Mononuclear cell (primary cell): Measurements from ENCODE around the gene PARD3B. TPM values are rescaled to one million over a fixed set of nuclear protein-coding genes. Genes with fewer than 3 reads are reported as not detected.
"Not testable (repeated sequence)": the region's sequence is repeated elsewhere in the genome, so short reads cannot be mapped to it uniquely, and the experiment has no call there.

Source experiments
- H3K27me3 ChIP-seq: 2 replicates; pipeline ENCODE4 v1.6.0; 2011; ENCODE audit warnings: low read length, control low read depth; ENCODE audit not compliant: insufficient read depth
- H3K4me1 ChIP-seq: 2 replicates; pipeline ENCODE4 v1.5.1; 2011; ENCODE audit warnings: mild to moderate bottlenecking, low read length, control low read depth; ENCODE audit not compliant: insufficient read depth
- H3K4me3 ChIP-seq: 2 replicates; pipeline ENCODE4 v1.5.1; 2011; ENCODE audit warnings: mild to moderate bottlenecking, low read length, moderate library complexity
- H3K9me3 ChIP-seq: 2 replicates; pipeline ENCODE4 v1.5.1; 2011; ENCODE audit warnings: low read depth, mild to moderate bottlenecking, control low read depth, low read length
- total RNA-seq: library from RNA; depleted of rRNA; stranded (reverse); fragments of >200 nt; gene quantifications from one replicate; pipeline ENCODE4 v1.2.3, GENCODE V29; 2012

PARD3B gene
- total RNA-seq, 1 donor, result 0.94 TPM

DNA sequence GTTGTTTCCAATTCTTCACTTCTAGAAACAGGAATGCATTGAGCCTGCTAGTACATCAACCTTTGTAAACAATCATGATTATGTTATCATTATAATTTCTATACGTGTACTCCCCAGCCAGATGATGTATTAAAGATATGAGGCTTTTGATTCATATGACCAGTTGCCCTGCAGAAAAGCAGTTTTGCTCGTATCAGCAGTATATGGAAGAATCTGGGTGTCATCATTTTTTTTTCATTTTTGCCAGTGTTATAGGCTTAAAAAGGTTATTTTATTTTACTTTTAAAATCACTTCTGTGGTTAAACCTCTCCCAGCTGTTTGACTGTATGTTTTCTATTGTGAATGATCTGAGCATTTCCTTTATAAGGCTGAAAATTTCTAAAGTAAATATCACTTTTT, 665.2 kb downstream of the PARD3B start:
- no peaks in the 10 kb centered on the region for H3K4me1 ChIP-seq
- H3K4me3 ChIP-seq, result no peak overlapping the region
- no peaks in the 10 kb centered on the region for H3K9me3 ChIP-seq
- no peaks in the 10 kb centered on the region for H3K27me3 ChIP-seq

DNA sequence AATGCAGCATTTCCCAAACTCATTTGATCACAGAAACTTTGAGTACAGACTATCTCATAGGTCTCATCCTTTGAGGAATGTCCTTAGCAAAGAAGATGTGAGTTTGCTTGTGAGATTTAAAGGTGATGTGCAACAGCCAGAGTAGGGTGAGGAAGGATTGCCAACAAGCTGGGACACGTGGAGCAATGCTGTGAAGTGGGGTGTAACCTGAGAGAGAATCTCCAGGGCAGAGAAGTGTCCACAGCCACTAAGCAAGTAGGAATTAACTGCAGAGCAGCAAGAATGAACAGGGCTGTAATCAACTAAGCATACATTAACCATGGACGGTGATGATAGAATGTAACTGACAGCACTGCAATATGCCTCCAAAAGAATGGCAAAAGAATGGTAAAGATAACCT, 667.1 kb downstream of the PARD3B start:
- Histone ChIP-seq H3K9me3 (no peaks in the 10 kb centered on the region), H3K27me3 (no peaks in the 10 kb centered on the region), H3K4me3 (no peak overlapping the region), H3K4me1 (no peaks in the 10 kb centered on the region)

DNA sequence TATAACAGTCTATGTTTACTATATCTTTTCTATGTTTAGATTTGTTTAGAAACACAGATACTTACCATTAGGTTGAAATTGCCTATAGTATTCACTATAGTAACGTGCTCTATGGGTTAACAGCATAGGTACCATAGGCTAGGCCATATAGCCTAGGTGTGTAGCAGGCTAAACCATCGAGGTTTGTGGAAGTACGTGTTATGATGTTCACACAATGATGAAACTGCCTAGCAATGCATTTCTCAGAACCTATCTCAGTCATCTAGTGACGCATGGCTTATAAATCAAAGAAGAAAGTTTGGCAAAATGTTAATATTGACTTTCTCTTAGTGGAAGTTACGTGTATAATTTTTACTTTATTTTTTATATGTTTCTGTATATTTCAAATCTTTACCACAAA, 670.8 kb downstream of the PARD3B start:
- H3K4me3 ChIP-seq, result no peak overlapping the region
- no peaks in the 10 kb centered on the region for H3K4me1 ChIP-seq
- no peaks in the 10 kb centered on the region for H3K9me3 ChIP-seq
- H3K27me3 ChIP-seq, result no peaks in the 10 kb centered on the region

DNA sequence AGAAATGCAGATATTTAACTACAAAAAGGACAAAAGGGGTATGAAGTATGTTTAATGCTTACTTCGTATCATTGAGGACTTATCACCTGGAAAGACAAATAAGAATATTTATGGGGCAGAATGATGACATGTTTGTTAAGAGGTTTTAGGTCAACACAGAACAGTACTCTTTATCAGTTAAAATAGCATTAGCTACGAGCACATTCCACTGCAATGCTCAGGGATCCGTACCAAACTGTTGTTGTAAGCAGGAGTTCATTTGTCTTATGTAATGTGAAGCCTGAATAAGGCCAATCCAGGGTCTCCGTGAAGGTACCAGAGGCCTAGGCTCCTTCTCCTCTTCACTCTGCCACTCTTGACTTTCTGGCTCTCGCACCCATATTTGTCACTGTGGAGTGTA, 671.3 kb downstream of the PARD3B start:
- Histone ChIP-seq H3K9me3 (no peaks in the 10 kb centered on the region), H3K4me1 (no peaks in the 10 kb centered on the region), H3K4me3 (no peak overlapping the region), H3K27me3 (no peaks in the 10 kb centered on the region)

DNA sequence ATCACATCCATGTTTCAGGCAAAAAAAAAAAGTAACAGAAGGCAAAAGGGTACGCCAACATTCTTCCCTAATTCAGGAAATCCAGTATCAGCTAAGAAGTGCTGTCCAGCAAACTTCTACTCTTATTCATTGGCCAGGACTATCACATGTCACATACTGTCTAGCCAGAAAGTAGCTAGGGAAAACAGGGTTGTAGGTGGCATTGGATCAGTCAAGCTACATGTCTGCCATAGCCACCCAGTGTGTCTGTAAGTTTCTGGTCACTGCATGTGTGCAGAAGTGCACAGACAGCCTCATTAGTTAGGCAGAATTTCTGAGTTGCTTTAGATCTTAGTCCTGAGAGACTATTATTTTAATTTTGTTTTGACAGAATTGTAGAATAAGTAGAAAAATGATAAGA, 671.7 kb downstream of the PARD3B start:
- H3K4me1 ChIP-seq, result no peaks in the 10 kb centered on the region
- H3K27me3 ChIP-seq, result no peaks in the 10 kb centered on the region
- no peaks in the 10 kb centered on the region for H3K9me3 ChIP-seq
- no peak overlapping the region for H3K4me3 ChIP-seq

DNA sequence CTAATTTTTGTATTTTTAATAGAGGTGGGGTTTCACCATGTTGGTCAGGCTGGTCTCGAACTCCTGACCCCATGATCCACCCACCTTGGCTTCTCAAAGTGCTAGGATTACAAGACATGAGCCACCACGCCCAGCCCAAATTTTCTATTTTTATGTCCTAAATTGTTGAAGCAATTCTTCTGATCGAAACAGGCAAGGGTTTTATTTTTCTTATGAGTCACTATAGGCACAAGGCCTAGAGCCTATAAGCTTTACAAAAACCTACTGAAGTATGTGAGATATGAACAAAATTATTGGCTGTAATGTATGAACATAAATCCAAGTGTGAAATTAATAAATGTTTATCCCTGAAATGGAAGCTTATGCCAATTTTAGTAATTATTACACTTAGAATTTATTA, 672.8 kb downstream of the PARD3B start:
- Histone ChIP-seq H3K4me3 (no peak overlapping the region), H3K27me3 (no peaks in the 10 kb centered on the region), H3K4me1 (no peaks in the 10 kb centered on the region), H3K9me3 (no peaks in the 10 kb centered on the region)

DNA sequence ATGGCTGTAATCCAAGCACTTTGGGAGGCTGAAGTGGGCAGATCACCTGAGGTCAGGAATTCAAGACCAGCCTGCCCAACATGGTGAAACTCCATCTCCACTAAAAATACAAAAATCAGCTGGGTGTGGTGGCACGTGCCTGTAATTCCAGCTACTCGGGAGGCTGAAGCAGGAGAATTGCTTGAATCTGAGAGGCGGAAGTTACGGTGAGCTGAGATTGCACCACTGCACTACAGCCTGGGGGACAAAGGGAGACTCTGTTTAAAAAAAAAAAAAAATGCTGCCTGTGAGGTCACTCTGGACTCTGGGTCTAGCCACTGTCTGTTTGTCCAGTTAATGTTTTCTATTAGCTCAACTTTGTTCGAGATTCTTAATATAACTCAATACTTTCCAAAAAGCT, 673.5 kb downstream of the PARD3B start:
- not testable (repeated sequence) for H3K4me3 ChIP-seq, H3K4me1 ChIP-seq, H3K9me3 ChIP-seq, H3K27me3 ChIP-seq

DNA sequence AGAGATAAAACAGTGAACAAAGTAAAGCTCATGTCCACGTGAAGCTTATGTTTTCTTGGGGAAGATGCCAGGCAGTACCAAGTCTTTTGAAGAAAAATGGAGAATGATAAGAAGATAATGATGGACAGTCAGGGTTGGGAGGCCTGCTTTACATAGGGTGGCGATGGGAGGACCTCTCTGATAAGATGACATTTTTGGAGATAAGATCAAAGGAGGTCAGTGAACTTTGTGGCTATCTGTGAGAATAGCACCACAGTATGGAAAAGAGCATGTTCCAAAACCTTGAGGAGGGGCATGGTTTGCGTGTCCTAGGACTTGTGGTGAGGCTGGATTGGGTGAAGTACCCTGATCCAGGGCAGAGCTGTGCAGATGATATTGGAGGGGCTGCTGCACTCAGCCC, 675.3 kb downstream of the PARD3B start:
- Histone ChIP-seq H3K9me3 (no peaks in the 10 kb centered on the region), H3K4me1 (no peaks in the 10 kb centered on the region), H3K4me3 (no peak overlapping the region), H3K27me3 (no peaks in the 10 kb centered on the region)

DNA sequence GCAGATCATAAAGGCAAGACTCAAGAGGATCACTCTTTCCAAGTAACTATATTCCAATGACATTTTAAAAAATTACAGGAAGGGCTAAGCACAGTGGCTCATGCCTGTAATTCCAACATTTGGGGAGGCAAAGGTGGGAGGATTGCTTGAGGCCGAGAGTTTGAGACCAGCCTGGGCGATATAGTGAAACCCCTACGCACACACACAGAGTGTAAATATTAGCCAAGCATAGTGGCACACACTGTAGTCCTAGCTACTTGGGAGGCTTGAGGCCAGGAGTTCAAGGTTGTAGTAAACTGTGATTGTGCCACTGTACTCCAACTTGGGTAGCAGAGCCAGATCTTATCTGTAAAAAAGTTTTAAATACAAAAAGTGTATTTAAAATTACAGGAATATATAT, 686.8 kb downstream of the PARD3B start:
- Histone ChIP-seq H3K9me3 (no peaks in the 10 kb centered on the region), H3K27me3 (no peaks in the 10 kb centered on the region), H3K4me3 (no peak overlapping the region), H3K4me1 (no peaks in the 10 kb centered on the region)

DNA sequence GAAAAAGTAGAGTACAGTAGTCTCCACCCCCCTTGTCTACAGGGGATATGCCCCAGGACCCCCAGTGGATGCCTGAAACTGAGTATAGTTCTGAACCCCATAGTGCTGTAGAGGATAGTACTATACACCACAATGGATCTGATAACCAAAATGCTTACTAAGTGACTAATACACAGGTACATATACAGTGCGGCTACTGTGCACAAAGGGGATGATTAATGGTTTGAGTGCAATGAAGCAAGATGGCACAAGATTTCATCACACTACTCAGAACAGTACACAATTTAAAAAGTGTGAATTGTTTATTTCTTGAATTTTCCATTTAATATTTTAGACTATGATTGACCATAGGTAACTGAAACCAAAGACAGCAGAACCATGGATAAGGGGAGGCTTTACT, 690.2 kb downstream of the PARD3B start:
- Histone ChIP-seq H3K4me3 (no peak overlapping the region), H3K27me3 (no peaks in the 10 kb centered on the region), H3K9me3 (no peaks in the 10 kb centered on the region), H3K4me1 (no peaks in the 10 kb centered on the region)

DNA sequence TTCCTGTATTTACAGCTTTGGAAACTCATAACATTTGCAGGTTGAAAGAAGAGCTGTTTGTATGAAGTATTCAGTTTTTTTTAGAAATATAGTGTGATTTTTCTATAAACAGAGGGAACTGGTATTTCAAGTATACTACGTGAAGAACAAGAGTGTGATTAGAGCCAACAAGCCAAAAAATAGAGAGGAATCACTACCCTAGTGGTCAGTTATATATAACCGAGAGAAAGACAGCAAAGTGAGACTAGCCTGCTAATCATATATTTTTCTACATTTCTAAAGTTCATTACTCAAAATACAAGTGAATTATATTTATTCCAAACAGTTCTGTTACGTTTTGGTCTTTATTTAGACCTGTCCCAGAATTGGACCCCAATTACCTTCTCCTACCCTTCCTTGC, 692.2 kb downstream of the PARD3B start:
- Histone ChIP-seq H3K4me1 (no peaks in the 10 kb centered on the region), H3K4me3 (no peak overlapping the region), H3K27me3 (no peaks in the 10 kb centered on the region), H3K9me3 (no peaks in the 10 kb centered on the region)

DNA sequence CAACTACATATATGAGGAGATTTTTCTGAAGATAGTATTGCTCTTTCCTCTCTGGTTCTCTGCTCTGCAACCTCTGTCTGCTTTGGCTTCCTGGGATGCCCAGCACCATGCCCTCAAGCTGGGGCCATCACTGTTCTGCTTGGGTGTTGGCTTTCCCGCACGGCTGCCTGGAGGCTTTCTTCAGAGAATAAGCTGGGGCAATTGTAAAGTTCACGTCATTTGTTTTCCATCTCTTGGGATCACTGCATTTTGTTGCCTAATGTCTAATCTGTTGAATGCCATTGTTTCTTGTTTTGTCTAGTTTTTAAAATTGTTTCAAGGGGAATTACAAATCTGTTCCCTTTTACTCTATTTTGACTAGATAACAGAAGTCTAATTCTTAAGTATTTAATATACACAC, 699.7 kb downstream of the PARD3B start:
- Histone ChIP-seq H3K4me3 (no peak overlapping the region), H3K27me3 (no peaks in the 10 kb centered on the region), H3K9me3 (no peaks in the 10 kb centered on the region)

DNA sequence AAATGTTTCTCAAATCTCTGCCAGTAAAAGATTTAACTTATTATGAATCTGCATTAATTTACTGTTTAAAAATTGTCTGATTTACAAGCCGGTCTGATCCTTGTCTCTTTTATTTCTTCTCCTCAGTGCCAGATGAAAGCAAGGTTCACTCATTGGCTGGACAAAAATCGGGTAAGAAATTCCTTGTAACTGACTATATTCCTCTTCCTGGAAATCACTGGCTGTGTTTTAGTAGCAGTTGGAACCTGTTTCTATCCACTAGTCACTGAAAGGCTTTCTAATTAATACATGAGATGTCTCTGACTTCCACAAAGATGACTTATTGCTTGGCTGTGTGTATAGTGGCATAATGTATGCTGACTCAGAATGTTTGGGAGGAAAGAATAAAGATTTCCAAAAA, 700.4 kb downstream of the PARD3B start:
- Histone ChIP-seq H3K4me1 (no peaks in the 10 kb centered on the region), H3K9me3 (no peaks in the 10 kb centered on the region), H3K27me3 (no peaks in the 10 kb centered on the region), H3K4me3 (no peak overlapping the region)

More for the DNA sequence above, 699.7 kb downstream of the PARD3B start:
- no peaks in the 10 kb centered on the region for H3K4me1 ChIP-seq

DNA sequence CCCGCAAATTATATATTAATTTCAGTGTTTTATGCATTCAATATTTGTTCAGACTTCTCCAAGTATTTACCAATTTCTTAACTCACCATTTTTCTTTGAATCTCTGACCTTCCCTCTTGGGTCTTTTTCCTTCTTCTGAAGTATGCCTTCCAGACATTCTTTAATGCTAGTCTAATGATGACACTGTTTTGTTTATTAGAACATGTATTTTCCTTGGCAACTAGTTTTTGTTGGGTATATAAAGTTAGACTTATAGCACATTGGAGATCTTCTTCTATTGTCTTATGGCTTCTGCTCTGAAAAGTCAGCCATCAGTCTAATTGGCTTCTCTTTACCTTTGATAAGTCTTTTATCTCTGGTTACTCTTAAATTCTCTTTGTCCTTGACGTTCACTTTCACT, 713.8 kb downstream of the PARD3B start:
- no peak overlapping the region for H3K4me3 ChIP-seq

DNA sequence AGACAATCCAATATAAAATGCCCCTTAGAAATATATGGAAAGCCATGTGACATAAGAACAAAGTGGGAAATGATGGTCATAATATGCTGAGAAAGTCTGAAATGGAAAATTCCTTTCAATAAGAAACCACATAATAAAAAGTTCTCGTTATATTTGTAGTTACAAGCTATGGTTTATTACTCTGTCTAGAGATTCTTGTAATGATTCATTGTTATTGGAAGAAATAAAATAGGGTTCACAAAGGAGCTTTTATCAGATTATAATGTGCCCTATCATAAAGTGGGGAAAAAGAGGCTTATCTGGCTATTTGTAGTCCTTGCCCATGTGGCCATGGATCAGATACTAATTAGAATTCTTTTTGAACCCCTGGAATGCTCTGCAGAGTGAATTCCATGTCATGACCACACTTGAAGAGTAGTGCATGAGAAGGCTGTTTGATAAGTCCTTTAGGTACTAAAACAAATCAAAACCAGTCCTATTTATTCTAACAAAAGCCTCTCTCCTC, 716.3 kb downstream of the PARD3B start:
- Histone ChIP-seq H3K9me3 (no peaks in the 10 kb centered on the region), H3K4me3 (no peak overlapping the region), H3K27me3 (no peaks in the 10 kb centered on the region)

More for the DNA sequence above, 713.8 kb downstream of the PARD3B start:
- Histone ChIP-seq H3K27me3 (no peaks in the 10 kb centered on the region), H3K4me1 (no peaks in the 10 kb centered on the region), H3K9me3 (no peaks in the 10 kb centered on the region)

DNA sequence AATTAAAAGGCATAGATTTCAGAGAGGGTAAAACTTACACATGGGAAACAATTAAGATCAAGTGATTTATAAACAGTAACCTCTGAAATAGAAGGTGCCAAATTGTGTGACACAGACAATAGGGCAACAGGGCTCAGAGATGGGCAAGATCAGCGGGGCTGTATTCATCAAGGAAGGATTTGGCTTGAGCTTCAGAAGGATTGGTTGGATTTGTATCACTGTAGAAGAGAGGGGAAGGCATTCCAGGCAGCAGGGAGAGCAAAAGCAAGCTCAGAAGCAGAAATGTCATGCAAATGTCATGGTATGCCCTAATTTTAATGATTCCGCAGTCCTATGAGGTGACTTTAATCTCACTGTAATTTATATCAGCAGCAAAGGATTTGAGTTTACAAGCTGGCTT, 722.0 kb downstream of the PARD3B start:
- Histone ChIP-seq H3K4me1 (no peaks in the 10 kb centered on the region), H3K9me3 (no peaks in the 10 kb centered on the region), H3K4me3 (no peak overlapping the region), H3K27me3 (no peaks in the 10 kb centered on the region)

More for the DNA sequence above, 716.3 kb downstream of the PARD3B start:
- H3K4me1 ChIP-seq, result no peaks in the 10 kb centered on the region

DNA sequence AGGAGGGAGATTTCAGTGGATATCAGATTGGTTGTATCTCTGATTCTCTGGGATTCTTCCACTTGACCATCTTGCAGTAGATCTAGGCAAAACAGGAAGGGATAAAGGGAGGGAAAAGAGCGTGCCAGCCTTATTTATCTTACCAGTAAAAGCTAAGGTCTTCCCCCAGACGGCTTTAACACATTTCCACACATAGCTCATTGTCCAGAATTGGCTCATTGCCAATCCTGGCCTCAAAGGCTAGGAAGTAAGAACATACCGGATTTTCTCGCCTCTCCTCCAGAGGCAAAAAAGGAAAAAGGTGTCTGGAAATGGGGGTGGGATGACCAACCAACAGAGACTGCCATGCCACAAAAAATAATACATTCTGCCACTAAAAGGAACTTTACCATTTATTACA, 725.4 kb downstream of the PARD3B start:
- H3K4me3 ChIP-seq, result no peak overlapping the region
- no peaks in the 10 kb centered on the region for H3K4me1 ChIP-seq
- H3K27me3 ChIP-seq, result no peaks in the 10 kb centered on the region
- no peaks in the 10 kb centered on the region for H3K9me3 ChIP-seq
